Keratinocyte (primary cell): ENCODE data around the gene TH. TPM values are rescaled to one million over a fixed set of nuclear protein-coding genes. Genes with fewer than 3 reads are reported as not detected.

Experiments
- DNase-seq: peaks from one replicate; pipeline ENCODE4 v3.0.0-alpha.2; 2011; ENCODE audit warnings: low read depth, missing footprints, low spot score
- FAIRE-seq: peaks from 2 replicates; lab custom pipeline; 2011; peaks lifted over from hg19 to GRCh38; lab: Jason Lieb, UNC
- H2AFZ ChIP-seq: 2 replicates; pipeline ENCODE4 v1.6.0; 2012; ENCODE audit warnings: low read length, control low read depth, inconsistent platforms; ENCODE audit not compliant: control insufficient read depth
- H3K27ac ChIP-seq: 2 replicates; pipeline ENCODE4 v1.5.1; 2011; ENCODE audit warnings: low read length; ENCODE audit not compliant: control insufficient read depth, insufficient read depth
- H3K27me3 ChIP-seq: 3 replicates; pipeline ENCODE4 v1.6.0; 2011; ENCODE audit warnings: low read length; ENCODE audit not compliant: control insufficient read depth, insufficient read depth; ENCODE audit errors: extremely low read depth
- H3K36me3 ChIP-seq, 2 experiments: 2 replicates in 1 of 2; 3 replicates in 1 of 2; pipeline ENCODE4 v1.5.1; 2011; ENCODE audit warnings: low read length in 2 of 2, mild to moderate bottlenecking in 1 of 2; ENCODE audit not compliant: control insufficient read depth in 2 of 2, insufficient read depth in 2 of 2; ENCODE audit errors: extremely low read depth in 1 of 2
- H3K4me1 ChIP-seq: 3 replicates; pipeline ENCODE4 v1.5.1; 2011; ENCODE audit warnings: low read length; ENCODE audit not compliant: control insufficient read depth, insufficient read depth; ENCODE audit errors: extremely low read depth
- H3K4me2 ChIP-seq: 3 replicates; pipeline ENCODE4 v1.6.0; 2011; ENCODE audit warnings: low read depth, low read length; ENCODE audit not compliant: control insufficient read depth, insufficient read depth; ENCODE audit errors: extremely low read depth
- H3K4me3 ChIP-seq, 3 experiments: fragments of 200-600 bp in 1 of 3; sonication (generic) in 1 of 3; 2 replicates in 2 of 3; 3 replicates in 1 of 3; pipeline ENCODE4 v1.5.1; 2011 to 2016; ENCODE audit warnings: low read length in 3 of 3, mild to moderate bottlenecking in 3 of 3, control low read depth in 2 of 3, inconsistent platforms in 1 of 3, low read depth in 1 of 3, mixed read lengths in 1 of 3, mixed run types in 1 of 3, moderate library complexity in 1 of 3; ENCODE audit not compliant: control insufficient read depth in 2 of 3, insufficient read depth in 2 of 3; ENCODE audit errors: extremely low read depth in 1 of 3
- H3K79me2 ChIP-seq: 2 replicates; pipeline ENCODE4 v1.6.0; 2012; ENCODE audit warnings: low read length; ENCODE audit not compliant: control insufficient read depth, insufficient read depth
- H3K9ac ChIP-seq: 3 replicates; pipeline ENCODE4 v1.6.0; 2011; ENCODE audit warnings: low read length; ENCODE audit not compliant: control insufficient read depth, insufficient read depth; ENCODE audit errors: extremely low read depth
- H3K9me1 ChIP-seq: 3 replicates; pipeline ENCODE4 v1.6.0; 2011; ENCODE audit warnings: low read length; ENCODE audit not compliant: control insufficient read depth, insufficient read depth; ENCODE audit errors: extremely low read depth
- H3K9me3 ChIP-seq: 2 replicates; pipeline ENCODE4 v1.5.1; 2012; ENCODE audit warnings: low read depth, low read length; ENCODE audit not compliant: control insufficient read depth
- H4K20me1 ChIP-seq: 3 replicates; pipeline ENCODE4 v1.6.0; 2011; ENCODE audit warnings: low read length; ENCODE audit not compliant: control insufficient read depth, insufficient read depth; ENCODE audit errors: extremely low read depth
- EZH2 ChIP-seq: IDR thresholded peaks from one replicate; pipeline ENCODE4 v1.6.1; 2012; ENCODE audit warnings: inconsistent platforms, mild to moderate bottlenecking, low read length, moderate library complexity
- dilution Hi-C: fragments of 300-500 bp; cut with MboI; formaldehyde crosslinking; loops from one replicate; pipeline ENCODE4 v1.7.0; 2020; ENCODE audit warnings: low sequenced_read_pairs; ENCODE audit not compliant: extremely low pct_ligation_motif_present
- polyA plus RNA-seq, 5 experiments: library from polyadenylated mRNA; depleted of rRNA in 3 of 5; stranded (reverse) in 3 of 5; stranded (forward) in 1 of 5; unstranded in 1 of 5; fragments of >200 nt; gene quantifications; 1 replicate in 1 of 5; 2 replicates in 3 of 5; 3 replicates in 1 of 5; pipeline versions ENCODE4 v1.2.1 to v1.2.3, GENCODE V29; 2011 to 2012; ENCODE audit warnings: missing spikeins in 2 of 5, low read depth in 1 of 5, low replicate concordance in 1 of 5
- TF ChIP-seq, protein P1 (sequence below), 3 experiments: IDR thresholded peaks in 1 of 3; conservative IDR thresholded peaks in 1 of 3; optimal IDR thresholded peaks in 1 of 3; 2 replicates in 2 of 3; 3 replicates in 1 of 3; pipeline versions ENCODE3 to v1.5.1; 2011; ENCODE audit warnings: low read length in 3 of 3, mild to moderate bottlenecking in 3 of 3, moderate library complexity in 2 of 3, control low read depth in 1 of 3, inconsistent platforms in 1 of 3; ENCODE audit not compliant: insufficient read depth in 2 of 3; ENCODE audit errors: extremely low read depth in 1 of 3

The TH gene
- polyA plus RNA-seq, 1 donor (not counting 4 experiments of a cell fraction or from before 2014, with no cell fraction given), result 0.50 TPM

DNA sequence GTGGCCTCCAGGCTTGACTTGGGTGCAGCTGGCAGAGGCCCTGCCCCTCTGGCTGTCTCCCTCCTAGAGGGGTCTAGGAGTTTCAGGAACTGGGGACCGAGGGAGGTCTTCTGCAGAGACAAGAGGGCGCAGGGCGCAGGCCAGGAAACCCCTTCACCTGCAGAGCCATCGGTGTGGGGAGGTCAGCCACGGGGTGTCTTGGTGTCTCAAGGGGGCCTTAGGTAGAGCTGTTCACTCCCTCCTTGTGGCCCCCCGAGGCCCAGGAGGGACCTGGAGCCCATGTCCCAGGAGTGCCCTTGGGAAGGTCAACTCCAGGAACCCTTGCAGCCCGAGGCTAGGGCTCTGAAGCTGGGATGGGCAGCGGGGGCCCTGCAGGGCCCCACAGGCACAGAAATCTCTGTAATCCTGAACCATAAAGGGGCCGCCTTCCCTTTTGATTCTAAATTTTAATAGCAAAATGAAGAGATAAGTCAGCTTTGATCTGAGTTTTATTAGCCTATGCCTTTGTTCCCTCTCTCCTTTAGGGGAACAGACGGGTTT lies 31.4 kb upstream of the TH start:
- Histone ChIP-seq H3K27me3 (no peaks in the 10 kb centered on the region), H3K9ac (peak overlapping the region; percentile 9), H3K4me1 (peaks cover 20% of the 10 kb centered on the region), H3K79me2 (no peaks in the 10 kb centered on the region), H3K36me3 (no peaks in the 10 kb centered on the region), H3K4me3 (no peak overlapping the region), H3K9me3 (no peaks in the 10 kb centered on the region), H3K4me2 (peak overlapping the region; percentile 22), H2AFZ (no peak overlapping the region), H3K27ac (peak overlapping the region; percentile 36), H3K9me1 (no peaks in the 10 kb centered on the region), H4K20me1 (no peaks in the 10 kb centered on the region)
- FAIRE-seq, result no peak
- dilution Hi-C loops, result no loop called here
- no peak for TF ChIP-seq EZH2
- TF ChIP-seq, protein P1, sequence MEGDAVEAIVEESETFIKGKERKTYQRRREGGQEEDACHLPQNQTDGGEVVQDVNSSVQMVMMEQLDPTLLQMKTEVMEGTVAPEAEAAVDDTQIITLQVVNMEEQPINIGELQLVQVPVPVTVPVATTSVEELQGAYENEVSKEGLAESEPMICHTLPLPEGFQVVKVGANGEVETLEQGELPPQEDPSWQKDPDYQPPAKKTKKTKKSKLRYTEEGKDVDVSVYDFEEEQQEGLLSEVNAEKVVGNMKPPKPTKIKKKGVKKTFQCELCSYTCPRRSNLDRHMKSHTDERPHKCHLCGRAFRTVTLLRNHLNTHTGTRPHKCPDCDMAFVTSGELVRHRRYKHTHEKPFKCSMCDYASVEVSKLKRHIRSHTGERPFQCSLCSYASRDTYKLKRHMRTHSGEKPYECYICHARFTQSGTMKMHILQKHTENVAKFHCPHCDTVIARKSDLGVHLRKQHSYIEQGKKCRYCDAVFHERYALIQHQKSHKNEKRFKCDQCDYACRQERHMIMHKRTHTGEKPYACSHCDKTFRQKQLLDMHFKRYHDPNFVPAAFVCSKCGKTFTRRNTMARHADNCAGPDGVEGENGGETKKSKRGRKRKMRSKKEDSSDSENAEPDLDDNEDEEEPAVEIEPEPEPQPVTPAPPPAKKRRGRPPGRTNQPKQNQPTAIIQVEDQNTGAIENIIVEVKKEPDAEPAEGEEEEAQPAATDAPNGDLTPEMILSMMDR (optimal IDR thresholded peaks at IDR 0.05 in 1 of 3, IDR thresholded peaks at IDR 0.05 in 1 of 3, conservative IDR thresholded peaks at IDR 0.05 in 1 of 3; ENCODE audit: extremely low read depth in 1 of 3, insufficient read depth in 2 of 3, low read length in 3 of 3), result no peak
- DNase-seq, result no peak

DNA sequence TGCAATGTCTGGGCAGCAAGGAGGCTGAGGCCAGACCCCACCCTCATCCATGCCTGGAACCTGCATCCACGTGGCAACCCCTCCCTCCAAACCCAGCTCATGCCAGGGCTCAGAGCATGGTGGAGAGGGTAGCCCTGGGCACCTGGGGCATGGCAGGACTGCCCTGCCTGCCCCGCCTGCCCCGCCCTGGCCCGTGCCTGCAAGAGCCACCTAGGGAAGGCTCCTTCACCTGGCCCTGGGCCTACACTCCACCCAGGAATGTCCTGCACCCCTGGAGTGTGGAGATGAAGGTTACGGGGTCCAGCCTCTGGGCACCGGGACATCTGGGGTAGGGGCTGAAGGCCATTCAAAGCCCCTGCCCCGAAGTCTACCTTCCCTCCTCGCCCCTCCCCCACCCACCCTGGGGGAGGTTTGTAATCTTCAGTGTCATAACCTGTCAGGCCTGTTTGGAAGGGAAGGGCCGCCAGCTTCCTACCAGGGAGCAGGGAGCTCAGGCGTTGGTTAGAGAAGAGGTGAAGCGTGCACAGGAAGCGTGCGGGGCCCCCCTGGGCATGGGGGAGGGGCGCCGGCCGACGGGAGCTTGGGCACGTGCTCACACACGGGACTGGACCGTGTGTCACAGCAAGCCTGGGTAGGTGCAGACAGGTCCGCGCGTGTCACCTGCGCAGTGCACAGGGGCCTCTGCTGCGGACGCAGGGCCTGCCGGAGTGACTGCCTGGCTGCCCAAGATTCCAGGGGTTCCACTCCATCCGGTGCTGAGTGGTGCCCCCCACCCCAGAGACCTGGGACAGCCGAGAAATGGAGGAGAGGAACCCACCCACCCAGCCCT lies 30.7 kb upstream of the TH start:
- Histone ChIP-seq H3K4me3 (no peak overlapping the region), H3K27ac (peak overlapping the region; percentile 34), H3K79me2 (no peaks in the 10 kb centered on the region), H4K20me1 (no peaks in the 10 kb centered on the region), H2AFZ (no peak overlapping the region), H3K9me3 (no peaks in the 10 kb centered on the region), H3K36me3 (no peaks in the 10 kb centered on the region), H3K27me3 (no peaks in the 10 kb centered on the region), H3K9me1 (no peaks in the 10 kb centered on the region), H3K4me1 (peaks cover 20% of the 10 kb centered on the region), H3K9ac (no peak overlapping the region), H3K4me2 (peak overlapping the region; percentile 22)
- dilution Hi-C loops, result no loop called here
- TF ChIP-seq, protein P1 (optimal IDR thresholded peaks at IDR 0.05 in 1 of 3, IDR thresholded peaks at IDR 0.05 in 1 of 3, conservative IDR thresholded peaks at IDR 0.05 in 1 of 3; ENCODE audit: extremely low read depth in 1 of 3, insufficient read depth in 2 of 3, low read length in 3 of 3), result no peak
- no peak for TF ChIP-seq EZH2
- FAIRE-seq, result peak; percentile 57
- peak; percentile 83 for DNase-seq
